Measurements from ENCODE around the gene ZBTB16. TPM values are rescaled to one million over a fixed set of nuclear protein-coding genes. Genes with fewer than 3 reads are reported as not detected.
A peak's percentile ranks its signal among the peaks of the same experiment; 100 is the strongest.

ZBTB16 gene, protein sequence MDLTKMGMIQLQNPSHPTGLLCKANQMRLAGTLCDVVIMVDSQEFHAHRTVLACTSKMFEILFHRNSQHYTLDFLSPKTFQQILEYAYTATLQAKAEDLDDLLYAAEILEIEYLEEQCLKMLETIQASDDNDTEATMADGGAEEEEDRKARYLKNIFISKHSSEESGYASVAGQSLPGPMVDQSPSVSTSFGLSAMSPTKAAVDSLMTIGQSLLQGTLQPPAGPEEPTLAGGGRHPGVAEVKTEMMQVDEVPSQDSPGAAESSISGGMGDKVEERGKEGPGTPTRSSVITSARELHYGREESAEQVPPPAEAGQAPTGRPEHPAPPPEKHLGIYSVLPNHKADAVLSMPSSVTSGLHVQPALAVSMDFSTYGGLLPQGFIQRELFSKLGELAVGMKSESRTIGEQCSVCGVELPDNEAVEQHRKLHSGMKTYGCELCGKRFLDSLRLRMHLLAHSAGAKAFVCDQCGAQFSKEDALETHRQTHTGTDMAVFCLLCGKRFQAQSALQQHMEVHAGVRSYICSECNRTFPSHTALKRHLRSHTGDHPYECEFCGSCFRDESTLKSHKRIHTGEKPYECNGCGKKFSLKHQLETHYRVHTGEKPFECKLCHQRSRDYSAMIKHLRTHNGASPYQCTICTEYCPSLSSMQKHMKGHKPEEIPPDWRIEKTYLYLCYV
- 100 to 1,000 TPM in 1 of 4 donors, 10 to 100 TPM in 3; 10.4 to 137 (median 18.8) TPM for total RNA-seq

DNA sequence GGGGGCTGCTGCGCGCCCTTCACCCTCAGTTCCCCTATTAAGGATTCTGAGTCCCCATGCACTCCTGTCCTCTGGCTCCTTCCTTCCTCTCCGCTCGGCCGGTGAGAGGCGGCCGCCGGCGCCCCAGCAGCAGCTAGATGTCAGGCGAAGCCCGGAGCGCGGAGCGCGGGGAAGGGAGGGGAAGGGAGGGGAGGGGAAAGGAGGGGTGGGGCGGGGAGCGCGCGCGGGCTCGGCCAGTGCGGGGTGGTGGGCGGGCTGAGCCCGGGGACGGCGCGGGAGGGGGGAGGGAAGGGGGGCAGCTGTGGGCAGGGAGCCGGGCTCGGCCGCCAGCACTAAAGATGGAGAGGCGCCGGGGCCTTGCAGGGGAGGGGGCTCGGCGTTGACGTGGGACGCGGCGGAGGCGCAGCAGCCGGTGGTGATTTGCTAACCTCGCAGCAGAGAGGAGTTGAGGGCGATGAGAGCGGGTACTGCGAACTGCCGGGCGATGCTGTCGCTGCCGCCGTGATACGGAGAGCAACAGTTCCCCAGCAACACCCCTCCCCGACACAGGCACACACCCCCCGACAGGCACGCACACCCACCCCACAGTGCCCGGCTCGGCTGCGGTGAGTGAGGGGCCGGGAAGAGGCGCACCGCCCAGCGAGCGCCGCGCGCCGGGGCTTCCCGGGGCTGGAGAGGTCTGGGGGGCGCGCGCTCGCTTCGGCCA, at the start of gene ZBTB16:
ZBTB16 (plus strand) TSS at position 434 of the 706 bp plus-strand sequence. CDS start 3,590 bp downstream, outside the sequence.
- H3K36me3 ChIP-seq: peaks cover 8 to 22% (median 10%) of the 10 kb centered on the region in 3 donors
- intact Hi-C loops (cut with DNase I): no loop called here
- no peaks in the 10 kb centered on the region for H3K9me3 ChIP-seq
- H3K4me1 ChIP-seq: peaks cover 9 to 73% (median 11%) of the 10 kb centered on the region in 3 donors
- peak within 1 kb of the TSS; percentile 89 to 97 (median 96) for H3K27ac ChIP-seq
- WGBS, 2 donors: 0 to 11% methylated on average over 3 to 13 of the region's 71 CpGs
- peak within 1 kb of the TSS; percentile 68 to 96 (median 94) for H3K4me3 ChIP-seq
- peaks cover 0 to 70% (median 0%) of the 10 kb centered on the region in 4 donors for H3K27me3 ChIP-seq
- TF ChIP-seq, protein P1, sequence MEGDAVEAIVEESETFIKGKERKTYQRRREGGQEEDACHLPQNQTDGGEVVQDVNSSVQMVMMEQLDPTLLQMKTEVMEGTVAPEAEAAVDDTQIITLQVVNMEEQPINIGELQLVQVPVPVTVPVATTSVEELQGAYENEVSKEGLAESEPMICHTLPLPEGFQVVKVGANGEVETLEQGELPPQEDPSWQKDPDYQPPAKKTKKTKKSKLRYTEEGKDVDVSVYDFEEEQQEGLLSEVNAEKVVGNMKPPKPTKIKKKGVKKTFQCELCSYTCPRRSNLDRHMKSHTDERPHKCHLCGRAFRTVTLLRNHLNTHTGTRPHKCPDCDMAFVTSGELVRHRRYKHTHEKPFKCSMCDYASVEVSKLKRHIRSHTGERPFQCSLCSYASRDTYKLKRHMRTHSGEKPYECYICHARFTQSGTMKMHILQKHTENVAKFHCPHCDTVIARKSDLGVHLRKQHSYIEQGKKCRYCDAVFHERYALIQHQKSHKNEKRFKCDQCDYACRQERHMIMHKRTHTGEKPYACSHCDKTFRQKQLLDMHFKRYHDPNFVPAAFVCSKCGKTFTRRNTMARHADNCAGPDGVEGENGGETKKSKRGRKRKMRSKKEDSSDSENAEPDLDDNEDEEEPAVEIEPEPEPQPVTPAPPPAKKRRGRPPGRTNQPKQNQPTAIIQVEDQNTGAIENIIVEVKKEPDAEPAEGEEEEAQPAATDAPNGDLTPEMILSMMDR (IDR thresholded peaks at IDR 0.05): peak in 4 of 6 experiments; percentile 4 to 32 (median 24)
- TF ChIP-seq POLR2A (IDR thresholded peaks at IDR 0.05): peak in 3 of 4 donors; percentile 26 to 94 (median 85)
- DNase-seq: no peak

DNA sequence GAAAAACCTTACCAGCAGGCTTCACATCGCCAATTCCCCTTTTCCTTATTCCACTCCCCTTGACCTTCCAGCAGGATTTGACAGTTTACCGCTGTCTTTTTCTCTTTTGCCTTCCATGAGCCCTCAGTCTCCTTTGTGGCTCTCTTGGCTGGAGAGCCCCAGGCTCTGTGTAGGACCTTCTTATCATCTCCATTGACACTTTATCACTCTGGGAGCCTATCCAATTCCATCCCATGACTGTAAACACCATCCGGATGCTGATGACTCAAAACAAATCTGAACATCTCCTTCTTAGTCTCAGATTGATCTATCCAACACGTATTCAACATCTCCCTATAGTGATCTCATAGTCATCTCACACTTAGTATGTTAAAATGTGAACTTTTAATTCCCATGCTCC, 48.6 kb upstream of the ZBTB16 start:
- no peaks in the 10 kb centered on the region for H3K36me3 ChIP-seq
- DNase-seq: no peak
- WGBS, 2 donors: 54 to 64% methylated on average over 4 of the region's 4 CpGs
- no peaks in the 10 kb centered on the region for H3K9me3 ChIP-seq
- intact Hi-C loops (cut with DNase I): no loop called here
- H3K27me3 ChIP-seq: peaks cover 0 to 24% (median 0%) of the 10 kb centered on the region in 4 donors
- no peaks in the 10 kb centered on the region for H3K4me1 ChIP-seq
- H3K27ac ChIP-seq: no peak overlapping the region
- TF ChIP-seq, protein P1 (IDR thresholded peaks at IDR 0.05): no peak
- TF ChIP-seq POLR2A (IDR thresholded peaks at IDR 0.05): no peak
- H3K4me3 ChIP-seq: no peak overlapping the region

DNA sequence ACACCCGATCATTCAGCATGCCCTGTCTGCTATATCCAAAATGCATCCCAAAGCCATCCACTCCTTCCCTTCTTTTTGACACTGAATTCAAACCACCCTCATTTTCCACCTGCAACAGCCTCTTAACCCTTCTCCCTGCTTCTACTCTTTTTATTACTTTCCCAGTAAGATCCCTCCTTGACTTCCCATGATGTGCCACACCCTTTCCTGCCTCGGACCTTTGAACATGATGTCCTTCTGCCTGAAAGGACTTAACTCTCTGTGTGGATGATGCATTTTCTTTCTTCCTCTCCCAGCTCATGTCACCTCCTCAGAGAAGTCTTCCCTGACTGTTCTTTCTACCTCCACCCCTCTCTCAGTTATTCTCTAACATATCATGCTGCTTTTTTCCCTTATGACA, 48.1 kb upstream of the ZBTB16 start:
- peaks cover 0 to 24% (median 0%) of the 10 kb centered on the region in 4 donors for H3K27me3 ChIP-seq
- no peaks in the 10 kb centered on the region for H3K4me1 ChIP-seq
- H3K4me3 ChIP-seq: no peak overlapping the region
- H3K36me3 ChIP-seq: no peaks in the 10 kb centered on the region
- no peak for DNase-seq
- TF ChIP-seq, protein P1 (IDR thresholded peaks at IDR 0.05): no peak
- TF ChIP-seq POLR2A (IDR thresholded peaks at IDR 0.05): no peak
- no peak overlapping the region for H3K27ac ChIP-seq
- no peaks in the 10 kb centered on the region for H3K9me3 ChIP-seq
- intact Hi-C loops (cut with DNase I): no loop called here
- 50 to 54% methylated on average over 2 of the region's 2 CpGs for WGBS, 2 donors

DNA sequence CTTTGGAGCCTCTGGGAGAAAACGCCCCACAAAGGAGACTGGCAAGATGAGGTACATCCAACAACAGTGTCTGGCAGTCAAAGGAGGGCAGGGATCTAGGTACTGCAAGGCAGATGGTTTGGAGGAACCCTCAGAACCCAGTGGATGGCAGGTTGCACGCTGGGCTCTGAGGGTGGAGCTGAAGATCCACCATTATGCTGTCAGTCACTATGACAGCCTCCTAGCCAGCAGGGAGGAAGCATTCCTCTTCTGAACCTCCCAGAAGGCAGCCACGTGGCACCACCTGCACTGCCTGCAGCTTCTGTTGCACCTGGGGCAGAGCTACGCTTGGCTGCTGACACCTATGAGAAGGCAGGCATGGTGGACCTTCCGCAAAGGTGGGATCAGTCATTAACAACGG, 44.4 kb upstream of the ZBTB16 start:
- Histone ChIP-seq H3K9me3 (no peaks in the 10 kb centered on the region), H3K27ac (no peak overlapping the region), H3K4me1 (no peaks in the 10 kb centered on the region), H3K36me3 (no peaks in the 10 kb centered on the region), H3K27me3 (peaks cover 0 to 16% (median 0%) of the 10 kb centered on the region in 4 donors), H3K4me3 (no peak overlapping the region)
- whole genome bisulfite sequencing, 2 donors: 24 to 29% methylated on average over 4 to 5 of the region's 6 CpGs
- TF ChIP-seq, protein P1 (IDR thresholded peaks at IDR 0.05): no peak
- TF ChIP-seq POLR2A (IDR thresholded peaks at IDR 0.05): no peak
- no peak for DNase-seq
- intact Hi-C loops (cut with DNase I): no loop called here

Measured in esophagus squamous epithelium (tissue), 5 donors.